Measurements from ENCODE around the gene KIF3B.

DNA sequence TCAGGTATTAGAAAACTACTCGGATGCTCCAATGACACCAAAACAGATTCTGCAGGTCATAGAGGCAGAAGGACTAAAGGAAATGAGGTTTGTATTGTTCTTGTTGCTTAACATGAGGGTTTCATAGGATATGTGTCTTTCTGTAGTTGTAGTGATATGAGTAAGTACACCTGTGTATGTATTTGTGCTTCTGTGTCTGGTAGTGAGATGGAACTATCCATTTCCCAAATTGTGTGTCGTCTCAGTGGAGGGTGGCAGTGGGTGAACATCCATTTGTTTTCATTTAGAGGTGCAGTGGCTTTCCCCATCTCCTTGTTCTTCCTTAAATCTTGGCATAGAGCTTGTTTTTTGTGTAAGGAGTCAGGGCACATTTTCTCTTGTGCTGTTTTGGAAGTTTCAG is 88.9 kb downstream of the KIF3B start:
- TF ChIP-seq, protein P1, sequence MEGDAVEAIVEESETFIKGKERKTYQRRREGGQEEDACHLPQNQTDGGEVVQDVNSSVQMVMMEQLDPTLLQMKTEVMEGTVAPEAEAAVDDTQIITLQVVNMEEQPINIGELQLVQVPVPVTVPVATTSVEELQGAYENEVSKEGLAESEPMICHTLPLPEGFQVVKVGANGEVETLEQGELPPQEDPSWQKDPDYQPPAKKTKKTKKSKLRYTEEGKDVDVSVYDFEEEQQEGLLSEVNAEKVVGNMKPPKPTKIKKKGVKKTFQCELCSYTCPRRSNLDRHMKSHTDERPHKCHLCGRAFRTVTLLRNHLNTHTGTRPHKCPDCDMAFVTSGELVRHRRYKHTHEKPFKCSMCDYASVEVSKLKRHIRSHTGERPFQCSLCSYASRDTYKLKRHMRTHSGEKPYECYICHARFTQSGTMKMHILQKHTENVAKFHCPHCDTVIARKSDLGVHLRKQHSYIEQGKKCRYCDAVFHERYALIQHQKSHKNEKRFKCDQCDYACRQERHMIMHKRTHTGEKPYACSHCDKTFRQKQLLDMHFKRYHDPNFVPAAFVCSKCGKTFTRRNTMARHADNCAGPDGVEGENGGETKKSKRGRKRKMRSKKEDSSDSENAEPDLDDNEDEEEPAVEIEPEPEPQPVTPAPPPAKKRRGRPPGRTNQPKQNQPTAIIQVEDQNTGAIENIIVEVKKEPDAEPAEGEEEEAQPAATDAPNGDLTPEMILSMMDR (optimal IDR thresholded peaks at IDR 0.05 in 1 of 3, IDR thresholded peaks at IDR 0.05 in 1 of 3, conservative IDR thresholded peaks at IDR 0.05 in 1 of 3; ENCODE audit: extremely low read depth in 1 of 3, insufficient read depth in 2 of 3, low read length in 3 of 3), result no peak
- TF ChIP-seq EZH2 (IDR thresholded peaks at IDR 0.05; ENCODE audit: low read length), result no peak

Data from keratinocyte (primary cell).